Measurements from ENCODE around the gene TMIGD1. TPM values are rescaled to one million over a fixed set of nuclear protein-coding genes. Genes with fewer than 3 reads are reported as not detected.

Gene TMIGD1
- total RNA-seq, 4 donors from 2014 or later: 5.0 to 684 (median 290) TPM

Small RNAs within 50 kb of the gene (small RNA-seq; reads per million reads assigned to genes)
- gene RF00019 (0 reads per million in 2 donors), gene RNU6-1267P (0 reads per million in 2 donors), gene RNU6-990P (0 reads per million in 2 donors)

Other genes with a start within 250 kb of the TMIGD1 start
- 100 to 1,000 TPM in 1 of 4 donors, 10 to 100 TPM in 3; 16.5 to 134 (median 30.6) TPM for gene NSRP1, start 217.2 kb downstream of the TMIGD1 start, total RNA-seq
- gene SLC6A4, start 98.4 kb downstream of the TMIGD1 start, total RNA-seq: 100 to 1,000 TPM in 2 of 4 donors, 10 to 100 TPM in 2; 10.7 to 156 (median 109) TPM
- 10 to 100 TPM; 19.4 to 49.5 (median 31.3) TPM for gene BLMH, start 42.1 kb downstream of the TMIGD1 start, total RNA-seq
- 100 to 1,000 TPM in 3 of 4 donors, 1 to 10 TPM in 1; 9.9 to 242 (median 143) TPM for gene CPD, start 44.9 kb upstream of the TMIGD1 start, total RNA-seq
- 10 to 100 TPM; 28.9 to 55.4 (median 45.9) TPM for gene GOSR1, start 143.4 kb upstream of the TMIGD1 start, total RNA-seq